Astrocyte (in vitro differentiated cells and primary cell): ENCODE measurements around the gene AGTRAP. TPM values are rescaled to one million over a fixed set of nuclear protein-coding genes. Genes with fewer than 3 reads are reported as not detected.

Source experiments
- DNase-seq: peaks from one replicate; pipeline ENCODE4 v3.0.0-alpha.2; 2010; ENCODE audit warnings: low read depth
- FAIRE-seq: peaks from 2 replicates; lab custom pipeline; 2011; peaks lifted over from hg19 to GRCh38; lab: Jason Lieb, UNC
- H2AFZ ChIP-seq: 2 replicates; pipeline ENCODE4 v1.6.0; 2012; ENCODE audit warnings: low read depth, low read length, inconsistent platforms
- H3K27ac ChIP-seq: 2 replicates; pipeline ENCODE4 v1.5.1; 2011; ENCODE audit warnings: low read depth, low read length, inconsistent platforms
- H3K27me3 ChIP-seq: 2 replicates; pipeline ENCODE4 v1.6.0; 2011; ENCODE audit warnings: low read length, inconsistent platforms; ENCODE audit not compliant: insufficient read depth
- H3K36me3 ChIP-seq: 2 replicates; pipeline ENCODE4 v1.5.1; 2011; ENCODE audit warnings: low read length, inconsistent platforms; ENCODE audit not compliant: insufficient read depth
- H3K4me1 ChIP-seq: 2 replicates; pipeline ENCODE4 v1.5.1; 2011; ENCODE audit warnings: low read length, inconsistent platforms; ENCODE audit not compliant: insufficient read depth
- H3K4me2 ChIP-seq: 2 replicates; pipeline ENCODE4 v1.6.0; 2012; ENCODE audit warnings: low read length, inconsistent platforms
- H3K4me3 ChIP-seq: 2 replicates; pipeline ENCODE4 v1.5.1; 2011; ENCODE audit warnings: low read depth, mild to moderate bottlenecking, low read length, inconsistent platforms; ENCODE audit not compliant: insufficient read depth
- H3K79me2 ChIP-seq: 2 replicates; pipeline ENCODE4 v1.6.0; 2012; ENCODE audit warnings: mild to moderate bottlenecking, low read length, inconsistent platforms; ENCODE audit not compliant: insufficient read depth
- H3K9ac ChIP-seq: 2 replicates; pipeline ENCODE4 v1.6.0; 2012; ENCODE audit warnings: mild to moderate bottlenecking, low read length, inconsistent platforms
- H3K9me3 ChIP-seq: 2 replicates; pipeline ENCODE4 v1.5.1; 2012; ENCODE audit warnings: low read depth, mild to moderate bottlenecking, low read length, inconsistent platforms; ENCODE audit not compliant: insufficient read depth
- H4K20me1 ChIP-seq: 2 replicates; pipeline ENCODE4 v1.6.0; 2012; ENCODE audit warnings: low read length, inconsistent platforms; ENCODE audit not compliant: insufficient read depth
- H3K27ac Mint-ChIP-seq: one replicate; pipeline ENCODE4 v1.8.0; 2021; ENCODE audit warnings: mild to moderate bottlenecking, mixed read lengths; ENCODE audit not compliant: unreplicated experiment
- H3K27me3 Mint-ChIP-seq: one replicate; pipeline ENCODE4 v1.8.0; 2021; ENCODE audit warnings: low read depth, mixed read lengths; ENCODE audit not compliant: unreplicated experiment
- H3K36me3 Mint-ChIP-seq: one replicate; pipeline ENCODE4 v1.8.0; 2021; ENCODE audit warnings: low read depth, mixed read lengths; ENCODE audit not compliant: unreplicated experiment
- H3K4me1 Mint-ChIP-seq: one replicate; pipeline ENCODE4 v1.8.0; 2021; ENCODE audit warnings: low read depth, mixed read lengths; ENCODE audit not compliant: unreplicated experiment
- H3K4me3 Mint-ChIP-seq: one replicate; pipeline ENCODE4 v1.8.0; 2021; ENCODE audit warnings: mild to moderate bottlenecking, moderate library complexity, mixed read lengths; ENCODE audit not compliant: unreplicated experiment
- H3K9me3 Mint-ChIP-seq: one replicate; pipeline ENCODE4 v1.8.0; 2021; ENCODE audit warnings: mild to moderate bottlenecking, mixed read lengths; ENCODE audit not compliant: unreplicated experiment
- CTCF ChIP-seq: IDR thresholded peaks from 2 replicates; pipeline ENCODE4 v1.5.1; 2011; ENCODE audit warnings: low read depth, mild to moderate bottlenecking, inconsistent platforms, low read length, moderate library complexity; ENCODE audit not compliant: insufficient read depth
- EZH2 ChIP-seq: IDR thresholded peaks from 2 replicates; pipeline ENCODE4 v1.6.1; 2012; ENCODE audit warnings: mild to moderate bottlenecking, low read length, inconsistent platforms; ENCODE audit not compliant: insufficient read depth
- total RNA-seq: library from RNA; stranded (reverse); gene quantifications from 2 replicates; pipeline ENCODE4 v1.2.1, GENCODE V29; 2021

AGTRAP gene
- total RNA-seq, 1 donor from 2014 or later, result 38.7 TPM

DNA sequence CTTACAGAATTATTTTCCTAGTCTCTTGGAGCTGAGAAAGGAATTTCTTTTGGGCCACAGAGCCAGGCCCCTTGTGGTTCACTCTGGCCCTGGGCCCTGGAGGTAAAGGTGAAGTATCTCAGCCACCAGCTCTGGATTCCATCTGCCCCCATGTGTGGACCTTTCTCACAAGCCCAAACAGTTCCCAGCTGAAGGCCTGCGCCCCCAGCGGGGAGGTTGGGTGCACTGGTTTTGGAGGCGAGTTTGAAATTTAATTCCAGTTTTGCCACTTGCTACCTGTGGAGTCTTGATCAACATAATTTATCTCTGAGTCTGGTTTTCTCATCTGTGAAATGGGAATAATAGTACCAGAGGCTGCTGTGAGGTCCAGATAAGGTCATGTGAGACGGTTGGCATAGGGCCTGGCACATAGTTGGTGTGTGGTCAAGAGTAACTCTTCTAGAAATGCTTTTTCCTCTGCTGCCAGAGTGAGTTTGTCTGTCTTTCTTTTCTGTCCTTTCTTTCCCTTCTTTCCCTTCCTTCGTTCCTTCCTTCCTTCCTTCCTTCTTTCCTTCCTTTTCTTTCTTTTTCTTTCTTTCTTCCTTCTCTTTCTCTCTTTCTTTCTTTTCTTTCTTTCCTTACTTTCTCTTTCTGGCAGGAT is 6.1 kb downstream of the AGTRAP start:
- peaks cover 12% of the 10 kb centered on the region for H4K20me1 ChIP-seq
- H3K27ac ChIP-seq, result no peak overlapping the region
- no peak overlapping the region for H3K27ac Mint-ChIP-seq
- H3K27me3 ChIP-seq, result no peaks in the 10 kb centered on the region
- no peak overlapping the region for H2AFZ ChIP-seq
- no peak overlapping the region for H3K4me3 ChIP-seq
- H3K36me3 Mint-ChIP-seq, result peaks cover 13% of the 10 kb centered on the region
- H3K9ac ChIP-seq, result no peak overlapping the region
- peaks cover 3% of the 10 kb centered on the region for H3K27me3 Mint-ChIP-seq
- FAIRE-seq, result no peak
- no peak for TF ChIP-seq CTCF
- TF ChIP-seq EZH2, result no peak
- no peak overlapping the region for H3K4me2 ChIP-seq
- peaks cover 2% of the 10 kb centered on the region for H3K79me2 ChIP-seq
- no peak overlapping the region for H3K4me3 Mint-ChIP-seq
- H3K9me3 ChIP-seq, result no peaks in the 10 kb centered on the region
- no peaks in the 10 kb centered on the region for H3K9me3 Mint-ChIP-seq
- peaks cover 9% of the 10 kb centered on the region for H3K4me1 Mint-ChIP-seq
- H3K4me1 ChIP-seq, result peaks cover 5% of the 10 kb centered on the region
- no peak for DNase-seq
- no peaks in the 10 kb centered on the region for H3K36me3 ChIP-seq

DNA sequence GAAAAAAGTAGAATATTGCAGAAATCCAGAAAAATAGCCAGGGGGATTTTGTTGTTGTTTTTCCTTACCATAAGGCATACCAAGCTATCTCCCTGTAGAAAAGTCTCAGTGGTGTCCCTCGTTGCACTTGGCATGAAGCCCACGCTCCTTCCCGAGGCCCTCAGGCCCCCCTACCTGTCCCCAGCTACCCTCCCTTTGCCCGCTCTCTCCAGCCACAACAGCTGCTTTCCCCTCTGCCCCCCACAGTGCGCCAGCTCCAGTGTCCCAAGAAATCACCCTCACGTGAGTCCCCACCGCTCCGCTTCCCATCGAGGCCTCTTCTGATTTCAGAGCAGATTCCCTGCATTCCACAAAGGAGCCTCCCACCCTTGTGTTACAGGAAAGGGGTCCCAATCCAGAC is 8.4 kb downstream of the AGTRAP start:
- H3K27me3 ChIP-seq, result no peaks in the 10 kb centered on the region
- no peaks in the 10 kb centered on the region for H3K9me3 ChIP-seq
- no peak overlapping the region for H3K27ac Mint-ChIP-seq
- H3K36me3 Mint-ChIP-seq, result peaks cover 12% of the 10 kb centered on the region
- H3K36me3 ChIP-seq, result no peaks in the 10 kb centered on the region
- H3K9ac ChIP-seq, result no peak overlapping the region
- H3K4me3 ChIP-seq, result no peak overlapping the region
- no peaks in the 10 kb centered on the region for H3K79me2 ChIP-seq
- FAIRE-seq (no peak), DNase-seq (no peak)
- H3K27ac ChIP-seq, result no peak overlapping the region
- TF ChIP-seq EZH2, result no peak
- no peak for TF ChIP-seq CTCF
- H2AFZ ChIP-seq, result no peak overlapping the region
- no peaks in the 10 kb centered on the region for H3K9me3 Mint-ChIP-seq
- peaks cover 7% of the 10 kb centered on the region for H3K4me1 Mint-ChIP-seq
- H3K4me1 ChIP-seq, result no peaks in the 10 kb centered on the region
- no peaks in the 10 kb centered on the region for H3K27me3 Mint-ChIP-seq
- H3K4me2 ChIP-seq, result no peak overlapping the region
- no peak overlapping the region for H3K4me3 Mint-ChIP-seq
- H4K20me1 ChIP-seq, result peaks cover 12% of the 10 kb centered on the region

DNA sequence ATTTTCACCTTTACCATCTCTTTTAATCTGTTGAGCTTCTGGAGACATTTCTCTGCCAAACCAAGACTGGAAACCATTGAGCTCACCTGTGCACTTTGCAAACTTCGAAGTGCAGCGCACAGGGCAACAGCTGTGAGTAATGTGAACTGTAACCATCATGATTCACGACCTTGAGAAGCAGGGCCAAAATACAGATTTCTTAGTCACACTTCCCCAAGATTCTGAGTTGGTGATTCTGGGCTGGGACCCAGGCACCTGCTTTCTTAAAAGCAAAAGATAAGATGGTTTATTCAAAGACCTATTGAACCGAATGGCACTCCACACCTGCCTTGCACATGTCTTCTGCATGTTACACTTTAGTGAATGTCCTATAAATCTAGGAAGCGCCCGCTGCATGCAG is 10.2 kb downstream of the AGTRAP start:
- no peaks in the 10 kb centered on the region for H3K9me3 ChIP-seq
- H3K4me2 ChIP-seq, result no peak overlapping the region
- H3K4me1 ChIP-seq, result no peaks in the 10 kb centered on the region
- H4K20me1 ChIP-seq, result peaks cover 12% of the 10 kb centered on the region
- DNase-seq (peak; percentile 42), FAIRE-seq (no peak)
- Mint-ChIP-seq H3K36me3 (peaks cover 12% of the 10 kb centered on the region), H3K9me3 (no peaks in the 10 kb centered on the region), H3K4me3 (no peak overlapping the region), H3K4me1 (no peaks in the 10 kb centered on the region), H3K27ac (no peak overlapping the region), H3K27me3 (no peaks in the 10 kb centered on the region)
- H3K27me3 ChIP-seq, result no peaks in the 10 kb centered on the region
- no peak overlapping the region for H3K9ac ChIP-seq
- no peak overlapping the region for H3K4me3 ChIP-seq
- no peak overlapping the region for H2AFZ ChIP-seq
- H3K79me2 ChIP-seq, result no peaks in the 10 kb centered on the region
- TF ChIP-seq CTCF (no peak), EZH2 (no peak)
- H3K36me3 ChIP-seq, result no peaks in the 10 kb centered on the region
- H3K27ac ChIP-seq, result no peak overlapping the region
